ENCODE measurements around the gene IGFBP4. TPM values are rescaled to one million over a fixed set of nuclear protein-coding genes. Genes with fewer than 3 reads are reported as not detected.

IGFBP4 gene
- total and polyA plus RNA-seq, 2 donors (not counting 1 experiment from before 2014, with no cell fraction given): 4.6 to 31.3 TPM

- no peak for DNase-seq
- ChIA-PET CTCF (interaction anchor here (0.5 to 2.0 kb wide), 5 partner anchors 17 to 355 kb away, joined by 3 to 9 read pairs (median 4); no protein-coding TSS in a partner anchor), POLR2A (no interaction called here)
- Histone ChIP-seq H3K27me3 (replicated peaks in 1 of 4; ENCODE audit: control extremely low read depth in 1 of 4, control insufficient read depth in 3 of 4, insufficient read depth in 4 of 4, low read length in 3 of 4) (peaks cover 0 to 7% (median 1%) of the 10 kb centered on the region in 4 experiments), H2AFZ (ENCODE audit: insufficient read depth, low read depth, low read length, poor library complexity, severe bottlenecking) (no peak overlapping the region), H3K4me2 (replicated peaks; ENCODE audit: low read depth, low read length, poor library complexity, severe bottlenecking) (no peak overlapping the region), H4K20me1 (ENCODE audit: control insufficient read depth, insufficient read depth, low read length, poor library complexity, severe bottlenecking) (no peaks in the 10 kb centered on the region), H3K4me3 (ENCODE audit: control extremely low read depth in 1 of 5, extremely low read depth in 1 of 5, insufficient read depth in 1 of 5, low read depth in 2 of 5, low read length in 4 of 5) (no peak overlapping the region), H3K27ac (ENCODE audit: low read length in 2 of 2) (no peak overlapping the region), H3K79me2 (ENCODE audit: control insufficient read depth, insufficient read depth, low read length) (no peaks in the 10 kb centered on the region), H3K9me3 (ENCODE audit: control extremely low read depth in 1 of 3, control insufficient read depth in 2 of 3, insufficient read depth in 1 of 3, low read length in 2 of 3) (peaks cover 0 to 4% (median 0%) of the 10 kb centered on the region in 3 donors), H3K4me1 (ENCODE audit: control insufficient read depth in 2 of 2, insufficient read depth in 2 of 2, low read length in 2 of 2) (peaks cover 3 to 7% of the 10 kb centered on the region in 2 donors), H3K9ac (ENCODE audit: low read length) (no peak overlapping the region), H3K36me3 (replicated peaks in 1 of 2; ENCODE audit: control extremely low read depth in 1 of 2, control insufficient read depth in 1 of 2, extremely low read depth in 1 of 2, insufficient read depth in 2 of 2, low read length in 1 of 2) (no peaks in the 10 kb centered on the region)
- Mint-ChIP-seq H3K4me3 (no peak overlapping the region), H3K4me1 (peaks cover 1% of the 10 kb centered on the region), H3K27me3 (no peaks in the 10 kb centered on the region), H3K9me3 (ENCODE audit: insufficient read depth) (no peaks in the 10 kb centered on the region), H3K27ac (no peak overlapping the region)
- 94% methylated on average over 10 of the region's 17 CpGs for WGBS (ENCODE audit: insufficient coverage)
- no peak for ATAC-seq (ENCODE audit: low read depth)
- intact Hi-C loops (cut with micrococcal nuclease): no loop called here
- TF ChIP-seq, protein P1, sequence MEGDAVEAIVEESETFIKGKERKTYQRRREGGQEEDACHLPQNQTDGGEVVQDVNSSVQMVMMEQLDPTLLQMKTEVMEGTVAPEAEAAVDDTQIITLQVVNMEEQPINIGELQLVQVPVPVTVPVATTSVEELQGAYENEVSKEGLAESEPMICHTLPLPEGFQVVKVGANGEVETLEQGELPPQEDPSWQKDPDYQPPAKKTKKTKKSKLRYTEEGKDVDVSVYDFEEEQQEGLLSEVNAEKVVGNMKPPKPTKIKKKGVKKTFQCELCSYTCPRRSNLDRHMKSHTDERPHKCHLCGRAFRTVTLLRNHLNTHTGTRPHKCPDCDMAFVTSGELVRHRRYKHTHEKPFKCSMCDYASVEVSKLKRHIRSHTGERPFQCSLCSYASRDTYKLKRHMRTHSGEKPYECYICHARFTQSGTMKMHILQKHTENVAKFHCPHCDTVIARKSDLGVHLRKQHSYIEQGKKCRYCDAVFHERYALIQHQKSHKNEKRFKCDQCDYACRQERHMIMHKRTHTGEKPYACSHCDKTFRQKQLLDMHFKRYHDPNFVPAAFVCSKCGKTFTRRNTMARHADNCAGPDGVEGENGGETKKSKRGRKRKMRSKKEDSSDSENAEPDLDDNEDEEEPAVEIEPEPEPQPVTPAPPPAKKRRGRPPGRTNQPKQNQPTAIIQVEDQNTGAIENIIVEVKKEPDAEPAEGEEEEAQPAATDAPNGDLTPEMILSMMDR (IDR thresholded peaks at IDR 0.05): no peak
- no peak for TF ChIP-seq EZH2 (IDR thresholded peaks at IDR 0.05; ENCODE audit: borderline replicate concordance, insufficient read depth, low read depth, low read length, poor library complexity, severe bottlenecking)
Observed at GRCh38 chr17:40470932-40471828, 27.9 kb downstream of the IGFBP4 start.
